GM12892 (cell line): ENCODE measurements around the gene SLAMF1.

Experiments used
- POLR2A ChIP-seq: IDR thresholded peaks from 2 replicates; pipeline ENCODE4 v1.6.1; 2011; ENCODE audit warnings: low read depth, low read length, control low read depth
- POLR2AphosphoS5 ChIP-seq: IDR thresholded peaks from 2 replicates; pipeline ENCODE4 v1.6.1; 2011; ENCODE audit warnings: low read depth, low read length, control low read depth
- TAF1 ChIP-seq: IDR thresholded peaks from 2 replicates; pipeline ENCODE4 v1.6.1; 2011; ENCODE audit warnings: low read depth, mild to moderate bottlenecking, control low read depth, low read length, borderline replicate concordance

GRCh38 chr1:160676869-160677597 lies 30.2 kb upstream of the SLAMF1 start:
- TF ChIP-seq POLR2AphosphoS5 (peak; percentile 72), POLR2A (no peak), TAF1 (no peak)
